Caco-2 (cell line): ENCODE data around the gene PLLP. TPM values are rescaled to one million over a fixed set of nuclear protein-coding genes. Genes with fewer than 3 reads are reported as not detected.

Experiments used
- BruUV-seq: library from RNA; stranded (reverse); fragments of 400-500 nt; replicated peaks from 2 replicates; lab custom pipeline; 2021; lab: Mats Ljungman, UMichigan
- CTCF ChIA-PET: fragments of 300-600 bp; sonication (Branson Sonifier 250); formaldehyde crosslinking; loops from one replicate; lab custom pipeline; 2022; ENCODE audit warnings: antibody characterized with exemption; lab: Charles Lee
- POLR2A ChIA-PET: fragments of 300-600 bp; sonication (Branson Sonifier 250); formaldehyde crosslinking; loops from one replicate; lab custom pipeline; 2022; ENCODE audit warnings: antibody characterized with exemption; lab: Charles Lee
- DNase-seq, 2 experiments: peaks; one replicate each; pipeline versions ENCODE4 v3.0.0 to v3.0.0-alpha.2; 2020 to 2022
- H3K27me3 ChIP-seq: replicated peaks from 2 replicates; pipeline ENCODE4 v1.6.0; 2011; ENCODE audit warnings: low read length; ENCODE audit not compliant: control insufficient read depth, insufficient read depth
- H3K36me3 ChIP-seq: 2 replicates; pipeline ENCODE4 v1.5.1; 2011; ENCODE audit warnings: low read length; ENCODE audit not compliant: control insufficient read depth, insufficient read depth
- H3K4me1 ChIP-seq: fragments of 250-450 bp; sonication (Bioruptor Pico); 2 replicates; pipeline ENCODE4 v1.5.1; 2020; ENCODE audit warnings: mild to moderate bottlenecking
- H3K4me3 ChIP-seq: 2 replicates; pipeline ENCODE4 v1.5.1; 2011; ENCODE audit warnings: low read depth, mild to moderate bottlenecking, control low read depth, low read length
- H3K9me3 ChIP-seq: fragments of 250-450 bp; sonication (Bioruptor Pico); 2 replicates; pipeline ENCODE4 v1.5.1; 2020; ENCODE audit warnings: mild to moderate bottlenecking, moderate library complexity
- H3K27ac Mint-ChIP-seq: one replicate; pipeline ENCODE4 v1.8.0; 2022; ENCODE audit warnings: mixed read lengths; ENCODE audit not compliant: unreplicated experiment
- H3K27me3 Mint-ChIP-seq: one replicate; pipeline ENCODE4 v1.8.0; 2022; ENCODE audit warnings: mixed read lengths; ENCODE audit not compliant: insufficient read depth, unreplicated experiment
- H3K36me3 Mint-ChIP-seq: one replicate; pipeline ENCODE4 v1.8.0; 2022; ENCODE audit warnings: mild to moderate bottlenecking, mixed read lengths; ENCODE audit not compliant: insufficient read depth, unreplicated experiment
- H3K4me1 Mint-ChIP-seq: one replicate; pipeline ENCODE4 v1.8.0; 2022; ENCODE audit warnings: low read depth, mixed read lengths; ENCODE audit not compliant: unreplicated experiment
- H3K4me3 Mint-ChIP-seq: one replicate; pipeline ENCODE4 v1.8.0; 2022; ENCODE audit warnings: mild to moderate bottlenecking, moderate library complexity, mixed read lengths; ENCODE audit not compliant: unreplicated experiment
- H3K9me3 Mint-ChIP-seq: one replicate; pipeline ENCODE4 v1.8.0; 2022; ENCODE audit warnings: mixed read lengths; ENCODE audit not compliant: unreplicated experiment
- CTCF ChIP-seq, 2 experiments: fragments of 200-600 bp in 1 of 2; IDR thresholded peaks; 1 replicate in 1 of 2; 2 replicates in 1 of 2; pipeline versions ENCODE4 v1.5.1 to v1.8.0; 2011 to 2022; ENCODE audit warnings: antibody characterized with exemption in 1 of 2, control low read depth in 1 of 2, inconsistent platforms in 1 of 2, low read depth in 1 of 2, low read length in 1 of 2, mild to moderate bottlenecking in 1 of 2, moderate library complexity in 1 of 2; ENCODE audit not compliant: insufficient read depth in 1 of 2, severe bottlenecking in 1 of 2, unreplicated experiment in 1 of 2
- intact Hi-C: fragments of 100-400 bp; cut with micrococcal nuclease; formaldehyde crosslinking; loops from one replicate; pipeline ENCODE4 v1.10.0; 2022; ENCODE audit not compliant: unreplicated experiment
- total RNA-seq: library from RNA; stranded (reverse); gene quantifications from 2 replicates; pipeline ENCODE4 v1.2.3, GENCODE V29; 2022

PLLP gene
- total RNA-seq, 1 experiment from 2014 or later = 53.0 TPM

GRCh38 chr16:57265850-57266530, 18.5 kb downstream of the PLLP start:
- H3K4me3 Mint-ChIP-seq = no peak overlapping the region
- ChIA-PET POLR2A (no interaction called here), CTCF (no interaction called here)
- no peak overlapping the region for H3K4me3 ChIP-seq
- H3K9me3 Mint-ChIP-seq = no peaks in the 10 kb centered on the region
- H3K4me1 Mint-ChIP-seq = peaks cover 7% of the 10 kb centered on the region
- H3K27me3 ChIP-seq = no peaks in the 10 kb centered on the region
- no TSS peak for BruUV-seq
- H3K4me1 ChIP-seq = peaks cover 18% of the 10 kb centered on the region
- H3K36me3 Mint-ChIP-seq = no peaks in the 10 kb centered on the region
- intact Hi-C loops = no loop called here
- H3K36me3 ChIP-seq = 0 out of 2 replicates have a peak, but pooled peaks cover 2% of the 10 kb centered on the region
- DNase-seq = no peak
- no peak overlapping the region for H3K27ac Mint-ChIP-seq
- no peaks in the 10 kb centered on the region for H3K9me3 ChIP-seq
- TF ChIP-seq CTCF (IDR thresholded peaks at IDR 0.05; ENCODE audit: insufficient read depth in 1 of 2, low read depth in 1 of 2, low read length in 1 of 2, severe bottlenecking in 1 of 2, unreplicated experiment in 1 of 2) = no peak
- no peaks in the 10 kb centered on the region for H3K27me3 Mint-ChIP-seq

GRCh38 chr16:57264950-57265371, 19.5 kb downstream of the PLLP start:
- Histone ChIP-seq H3K4me3 (no peak overlapping the region), H3K36me3 (0 out of 2 replicates have a peak, but pooled peaks cover 2% of the 10 kb centered on the region), H3K4me1 (peaks cover 18% of the 10 kb centered on the region), H3K27me3 (no peaks in the 10 kb centered on the region), H3K9me3 (no peaks in the 10 kb centered on the region)
- Mint-ChIP-seq H3K27ac (no peak overlapping the region), H3K4me3 (no peak overlapping the region), H3K27me3 (no peaks in the 10 kb centered on the region), H3K9me3 (no peaks in the 10 kb centered on the region), H3K36me3 (peaks cover 6% of the 10 kb centered on the region), H3K4me1 (peaks cover 7% of the 10 kb centered on the region)
- CTCF ChIA-PET = no interaction called here
- intact Hi-C loops = no loop called here
- TF ChIP-seq CTCF (IDR thresholded peaks at IDR 0.05; ENCODE audit: insufficient read depth in 1 of 2, low read depth in 1 of 2, low read length in 1 of 2, severe bottlenecking in 1 of 2, unreplicated experiment in 1 of 2) = no peak
- POLR2A ChIA-PET = no interaction called here
- DNase-seq = no peak
- BruUV-seq = no TSS peak

- 0 out of 2 replicates have a peak, but pooled peaks cover 2% of the 10 kb centered on the region for H3K36me3 ChIP-seq
- intact Hi-C loops = no loop called here
- TF ChIP-seq CTCF (IDR thresholded peaks at IDR 0.05; ENCODE audit: insufficient read depth in 1 of 2, low read depth in 1 of 2, low read length in 1 of 2, severe bottlenecking in 1 of 2, unreplicated experiment in 1 of 2) = no peak
- H3K4me3 Mint-ChIP-seq = no peak overlapping the region
- H3K4me3 ChIP-seq = no peak overlapping the region
- ChIA-PET POLR2A (no interaction called here), CTCF (no interaction called here)
- H3K4me1 Mint-ChIP-seq = peaks cover 7% of the 10 kb centered on the region
- H3K27me3 Mint-ChIP-seq = no peaks in the 10 kb centered on the region
- no peaks in the 10 kb centered on the region for H3K27me3 ChIP-seq
- H3K9me3 Mint-ChIP-seq = no peaks in the 10 kb centered on the region
- peaks cover 12% of the 10 kb centered on the region for H3K36me3 Mint-ChIP-seq
- no TSS peak for BruUV-seq
- DNase-seq = no peak
- H3K4me1 ChIP-seq = peaks cover 13% of the 10 kb centered on the region
- no peaks in the 10 kb centered on the region for H3K9me3 ChIP-seq
- H3K27ac Mint-ChIP-seq = no peak overlapping the region
Observed at GRCh38 chr16:57264381-57264780, 20.1 kb downstream of the PLLP start.
